HL-60 (cell line): ENCODE results near the gene ADAMTS12.

Experiments used
- DNase-seq, 2 experiments: peaks; one replicate each; pipeline ENCODE4 v3.0.0-alpha.2; 2010 to 2020; ENCODE audit warnings: low read depth in 1 of 2, low spot score in 1 of 2
- H3K27ac ChIP-seq: fragments of 250-450 bp; sonication (Bioruptor Pico); replicated peaks from 2 replicates; pipeline ENCODE4 v1.5.1; 2020; ENCODE audit warnings: mild to moderate bottlenecking, moderate library complexity
- H3K27me3 ChIP-seq: fragments of 250-450 bp; sonication (Bioruptor Pico); 2 replicates; pipeline ENCODE4 v1.5.1; 2021; ENCODE audit warnings: mild to moderate bottlenecking, moderate library complexity; ENCODE audit not compliant: insufficient read depth, poor library complexity, severe bottlenecking
- H3K4me3 ChIP-seq: replicated peaks from 2 replicates; pipeline ENCODE4 v1.5.1; 2011; ENCODE audit warnings: mild to moderate bottlenecking, control low read depth, low read length; ENCODE audit not compliant: insufficient read depth
- GABPA ChIP-seq: IDR thresholded peaks from 2 replicates; pipeline ENCODE4 v1.6.1; 2012; ENCODE audit warnings: low read depth
- POLR2AphosphoS5 ChIP-seq: IDR thresholded peaks from 2 replicates; pipeline ENCODE4 v1.6.1; 2012; ENCODE audit warnings: low read depth
- REST ChIP-seq: IDR thresholded peaks from 2 replicates; pipeline ENCODE4 v1.6.1; 2012; ENCODE audit warnings: low read depth; ENCODE audit not compliant: insufficient replicate concordance
- SPI1 ChIP-seq: IDR thresholded peaks from 2 replicates; pipeline ENCODE4 v1.6.1; 2012; ENCODE audit warnings: low read depth, mild to moderate bottlenecking, borderline replicate concordance
- TF ChIP-seq, protein P1 (sequence below): IDR thresholded peaks from one replicate; pipeline ENCODE4 v1.5.1; 2011; ENCODE audit warnings: low read length, control low read depth, inconsistent platforms; ENCODE audit not compliant: insufficient read depth

ADAMTS12 gene

DNA sequence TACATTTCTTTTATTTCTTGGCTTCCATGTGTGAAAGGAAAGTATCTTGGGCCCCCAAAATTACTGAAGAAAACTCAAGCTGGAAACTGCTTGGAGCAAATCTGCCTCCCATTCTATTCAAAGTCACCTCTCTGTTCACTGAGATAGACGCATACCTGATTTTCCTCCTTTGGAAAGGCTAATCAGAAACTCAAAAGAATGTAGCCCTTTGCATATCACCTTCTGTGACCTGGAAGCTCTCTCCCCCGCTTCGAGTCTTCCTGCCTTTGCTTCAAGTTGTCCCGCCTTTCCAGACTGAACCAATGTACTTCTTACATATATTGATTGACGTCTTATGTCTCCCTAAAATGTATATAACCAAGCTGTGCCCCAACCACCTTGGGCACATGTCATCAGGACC, 39.3 kb upstream of the ADAMTS12 start:
- Histone ChIP-seq H3K27me3 (peaks cover 8% of the 10 kb centered on the region), H3K4me3 (no peak overlapping the region), H3K27ac (no peak overlapping the region)
- no peak for DNase-seq
- TF ChIP-seq REST (no peak), SPI1 (no peak), GABPA (no peak), POLR2AphosphoS5 (no peak)
- TF ChIP-seq, protein P1, sequence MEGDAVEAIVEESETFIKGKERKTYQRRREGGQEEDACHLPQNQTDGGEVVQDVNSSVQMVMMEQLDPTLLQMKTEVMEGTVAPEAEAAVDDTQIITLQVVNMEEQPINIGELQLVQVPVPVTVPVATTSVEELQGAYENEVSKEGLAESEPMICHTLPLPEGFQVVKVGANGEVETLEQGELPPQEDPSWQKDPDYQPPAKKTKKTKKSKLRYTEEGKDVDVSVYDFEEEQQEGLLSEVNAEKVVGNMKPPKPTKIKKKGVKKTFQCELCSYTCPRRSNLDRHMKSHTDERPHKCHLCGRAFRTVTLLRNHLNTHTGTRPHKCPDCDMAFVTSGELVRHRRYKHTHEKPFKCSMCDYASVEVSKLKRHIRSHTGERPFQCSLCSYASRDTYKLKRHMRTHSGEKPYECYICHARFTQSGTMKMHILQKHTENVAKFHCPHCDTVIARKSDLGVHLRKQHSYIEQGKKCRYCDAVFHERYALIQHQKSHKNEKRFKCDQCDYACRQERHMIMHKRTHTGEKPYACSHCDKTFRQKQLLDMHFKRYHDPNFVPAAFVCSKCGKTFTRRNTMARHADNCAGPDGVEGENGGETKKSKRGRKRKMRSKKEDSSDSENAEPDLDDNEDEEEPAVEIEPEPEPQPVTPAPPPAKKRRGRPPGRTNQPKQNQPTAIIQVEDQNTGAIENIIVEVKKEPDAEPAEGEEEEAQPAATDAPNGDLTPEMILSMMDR = no peak

DNA sequence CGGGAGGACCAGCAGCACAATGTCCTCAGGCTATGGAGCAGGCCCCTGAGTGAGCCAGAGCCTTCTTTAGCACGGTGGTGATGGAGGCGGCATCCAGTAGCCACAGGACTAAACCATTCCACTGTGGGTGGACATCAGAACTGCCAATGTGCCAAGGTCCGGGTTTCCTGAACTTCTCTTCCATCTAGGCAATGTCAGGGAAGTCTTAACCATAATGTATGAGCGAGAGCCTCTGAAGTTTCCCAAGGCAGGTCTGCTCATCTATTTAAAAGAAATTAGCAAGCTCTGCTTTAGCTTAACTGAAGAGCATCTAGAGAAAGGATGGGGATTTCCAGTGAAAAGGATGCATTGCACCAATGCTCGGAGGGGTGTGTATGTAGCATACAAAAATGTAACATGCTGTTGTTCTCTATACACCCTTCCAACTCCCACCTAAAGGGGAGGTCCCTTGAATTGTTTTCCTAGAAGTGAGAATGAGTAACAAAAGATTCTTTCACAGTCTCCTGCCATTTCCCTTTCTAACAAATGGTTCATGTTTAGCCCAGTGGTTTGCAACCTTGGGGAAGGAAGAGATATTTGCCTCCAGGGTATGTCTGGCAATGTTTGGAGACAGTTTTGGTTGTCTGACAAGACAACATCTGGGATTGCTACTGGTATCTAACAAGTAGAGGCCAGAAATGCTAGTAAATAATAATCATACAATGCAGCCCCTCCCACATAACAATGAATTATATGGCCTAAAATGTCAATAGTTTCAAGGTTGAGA, 38.3 kb upstream of the ADAMTS12 start:
- DNase-seq = no peak
- no peak overlapping the region for H3K27ac ChIP-seq
- H3K27me3 ChIP-seq = peaks cover 2% of the 10 kb centered on the region
- H3K4me3 ChIP-seq = no peak overlapping the region
- TF ChIP-seq, protein P1 = no peak
- TF ChIP-seq REST = no peak
- TF ChIP-seq GABPA = no peak
- TF ChIP-seq POLR2AphosphoS5 = no peak
- TF ChIP-seq SPI1 = no peak

DNA sequence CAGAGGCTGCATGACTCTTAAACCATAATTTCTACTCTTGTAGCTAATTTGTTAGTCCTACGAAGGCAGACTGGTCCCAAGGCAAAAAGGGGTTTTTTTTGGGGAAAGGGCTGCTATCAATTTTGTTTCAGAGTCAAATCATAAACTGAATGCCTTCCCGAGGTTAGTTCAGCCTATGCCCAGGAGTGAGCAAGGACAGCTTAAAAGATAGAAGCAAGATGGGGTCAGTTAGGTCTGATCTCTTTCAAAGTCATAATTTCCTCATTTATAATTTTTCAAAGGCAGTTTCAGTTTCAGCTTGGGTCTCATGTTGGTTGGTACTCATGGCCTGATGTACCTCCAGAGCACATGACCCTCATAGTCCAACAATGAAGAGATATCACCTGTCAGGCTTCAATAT, 36.5 kb upstream of the ADAMTS12 start:
- Histone ChIP-seq H3K4me3 (no peak overlapping the region), H3K27ac (no peak overlapping the region), H3K27me3 (peaks cover 2% of the 10 kb centered on the region)
- TF ChIP-seq, protein P1 = no peak
- TF ChIP-seq GABPA = no peak
- TF ChIP-seq POLR2AphosphoS5 = no peak
- no peak for TF ChIP-seq REST
- no peak for DNase-seq
